Posterior cingulate gyrus (tissue), 11 donors: ENCODE measurements around the gene REST.
A peak's percentile ranks its signal among the peaks of the same experiment; 100 is the strongest.
"Not testable (repeated sequence)": the region's sequence is repeated elsewhere in the genome, so short reads cannot be mapped to it uniquely, and the experiment has no call there.

Source experiments
- DNase-seq, 10 donors: peaks; one replicate each; pipeline versions ENCODE4 v3.0.0 to v3.0.0-alpha.2; 2020 to 2021; ENCODE audit warnings: mixed read lengths in 3 of 10
- intact Hi-C: fragments of 100-400 bp; cut with DNase I; formaldehyde crosslinking; loops from one replicate; pipeline ENCODE4 v1.15.1; 2023

The REST gene

DNA sequence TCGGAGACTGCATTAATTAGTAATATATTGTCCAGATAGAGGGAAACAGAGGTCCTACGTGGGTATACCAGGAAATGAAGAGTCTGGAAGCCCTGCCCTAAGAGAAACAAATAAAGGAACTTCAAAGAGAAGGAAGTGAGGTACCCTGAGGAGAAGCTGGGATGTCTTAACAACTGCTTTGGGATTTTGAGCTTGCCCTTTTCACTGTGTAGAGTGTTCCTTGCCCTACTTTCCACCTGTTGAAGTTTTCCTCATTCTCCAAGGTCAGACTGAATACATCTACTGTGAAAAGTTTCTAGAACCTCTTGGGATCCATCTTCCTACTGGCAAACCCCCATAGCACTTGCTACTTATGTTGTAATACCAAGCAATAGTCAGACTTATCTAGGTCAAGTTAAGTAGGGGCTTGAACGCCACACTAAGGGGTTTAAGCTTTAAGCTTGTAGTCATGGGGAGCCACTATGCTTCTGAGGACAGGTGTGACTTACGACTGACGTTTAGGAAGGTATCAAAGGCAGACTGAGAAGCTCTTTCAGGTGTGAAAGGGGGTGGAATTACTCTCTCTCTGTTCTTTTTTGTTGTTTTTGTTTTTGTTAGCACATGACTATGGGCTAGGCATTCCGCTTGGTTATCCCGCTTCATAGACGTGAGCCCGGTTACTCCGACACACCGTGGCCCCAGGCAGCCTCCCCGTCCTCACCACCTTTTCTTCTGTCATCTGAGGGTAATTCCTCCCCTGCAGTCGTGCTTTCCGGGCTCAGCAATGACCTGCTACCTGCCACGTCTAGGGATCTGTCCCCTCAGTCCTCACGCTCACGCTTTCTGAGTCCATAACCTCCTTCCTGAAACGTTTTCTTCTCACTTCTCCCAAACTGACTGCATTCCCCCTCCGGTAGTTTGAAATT is 959 bp upstream of the REST start:
- intact Hi-C loops: no loop called here
- no peak for DNase-seq

- peak in 7 of 10 donors; percentile 4 to 90 (median 40) for DNase-seq
- intact Hi-C loops: loop anchor here (1.0 kb wide), 1 partner anchor 69 kb away; the partner anchor contains the start of gene NOA1
Measured at GRCh38 chr4:56908206-56909085, 746 bp downstream of the REST start.

DNA sequence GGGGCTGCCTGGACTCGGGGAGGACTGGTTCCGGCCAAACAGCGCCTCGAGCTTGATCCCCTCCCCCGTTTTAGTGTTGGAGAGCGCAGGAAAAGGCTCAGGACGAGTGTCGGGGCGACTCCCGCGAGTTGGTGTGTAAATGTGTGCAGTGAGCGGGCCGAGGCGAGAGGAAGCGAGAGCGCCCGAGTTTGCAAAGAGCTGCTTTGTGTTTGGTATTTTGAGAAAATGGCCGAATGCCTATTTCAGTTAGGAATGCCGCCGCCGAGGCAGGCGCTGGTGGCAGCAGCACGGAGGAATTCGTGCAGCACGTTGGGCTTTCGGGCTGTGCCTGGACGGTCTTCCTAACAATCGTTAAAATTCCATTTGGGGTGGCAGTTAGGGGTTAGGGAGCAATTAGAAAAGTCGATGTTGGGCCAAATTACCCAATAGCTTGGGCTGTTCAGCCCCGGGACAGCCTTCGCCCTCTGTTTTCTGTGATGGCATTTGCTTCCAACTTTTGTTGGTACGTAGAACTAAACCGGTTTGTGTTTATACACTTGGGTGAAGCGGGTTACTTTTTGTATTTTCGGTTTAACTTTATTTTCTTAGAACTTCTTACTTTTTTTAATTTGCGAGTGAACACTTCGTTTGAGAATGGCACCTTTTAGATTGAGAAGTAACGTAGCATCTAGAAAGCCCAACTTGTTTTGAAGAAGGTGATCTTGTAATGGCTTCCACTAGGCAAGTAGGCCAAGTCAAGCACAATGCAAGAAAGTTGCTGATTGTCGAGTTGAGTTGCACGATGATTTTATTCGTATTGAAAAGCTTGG is 1.6 kb downstream of the REST start:
- intact Hi-C loops: no loop called here
- peak in 7 of 10 donors; percentile 9 to 52 (median 17) for DNase-seq

GRCh38 chr4:56910172-56910967 is 2.7 kb downstream of the REST start:
- DNase-seq: no peak
- intact Hi-C loops: no loop called here

- intact Hi-C loops: no loop called here
- DNase-seq: no peak
Measured at GRCh38 chr4:56914336-56914735, 6.6 kb downstream of the REST start.

DNA sequence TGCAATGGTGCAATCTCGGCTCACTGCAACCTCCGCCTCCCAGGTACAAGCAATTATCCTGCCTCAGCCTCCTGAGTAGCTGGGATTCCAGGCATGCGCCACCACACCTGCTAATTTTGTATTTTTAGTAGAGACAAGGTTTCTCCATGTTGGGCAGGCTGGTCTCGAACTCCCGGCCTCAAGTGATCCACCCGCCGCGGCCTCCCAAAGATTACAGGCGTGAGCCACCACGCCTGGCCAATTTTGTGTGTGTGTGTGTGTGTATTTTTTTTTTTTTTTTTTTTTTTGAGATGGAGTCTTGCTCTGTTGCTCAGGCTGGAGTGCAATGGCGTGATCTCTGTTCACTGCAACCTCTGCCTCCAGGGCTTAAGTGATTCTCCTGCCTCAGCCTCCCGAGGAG is 7.3 kb downstream of the REST start:
- DNase-seq, intact Hi-C loops: not testable (repeated sequence)

- intact Hi-C loops: no loop called here
Measured at GRCh38 chr4:56927196-56927595, 19.5 kb downstream of the REST start.

GRCh38 chr4:56930638-56931037 is 22.9 kb downstream of the REST start:
- intact Hi-C loops: no loop called here
- DNase-seq: no peak

More at GRCh38 chr4:56927196-56927595, 19.5 kb downstream of the REST start:
- no peak for DNase-seq

- DNase-seq: no peak
- intact Hi-C loops: no loop called here
Measured at GRCh38 chr4:56931924-56932323, 24.2 kb downstream of the REST start.

DNA sequence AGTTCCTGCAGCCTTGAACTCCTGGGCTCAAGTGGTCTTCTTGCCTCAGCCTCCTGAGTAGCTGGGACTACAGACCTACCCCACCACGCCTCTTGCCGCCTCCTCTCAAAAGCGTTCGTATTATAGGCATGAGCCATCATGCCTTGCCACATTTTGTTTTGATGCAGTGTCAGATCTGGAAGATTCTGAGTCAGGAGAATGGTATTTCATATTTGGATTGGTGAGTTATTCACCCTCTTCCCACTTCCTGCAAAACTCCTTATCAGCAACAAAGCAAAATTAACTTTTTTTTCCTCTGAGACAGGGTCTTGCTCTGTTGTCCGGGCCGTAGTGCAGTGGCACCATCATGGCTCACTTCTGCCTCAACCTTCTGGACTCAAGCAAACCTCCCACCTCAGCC is 29.6 kb downstream of the REST start:
- intact Hi-C loops: no loop called here
- DNase-seq: no peak

GRCh38 chr4:56939826-56940225 is 32.1 kb downstream of the REST start:
- DNase-seq: peak in 1 of 10 donors; percentile 68
- intact Hi-C loops: not testable (repeated sequence)

DNA sequence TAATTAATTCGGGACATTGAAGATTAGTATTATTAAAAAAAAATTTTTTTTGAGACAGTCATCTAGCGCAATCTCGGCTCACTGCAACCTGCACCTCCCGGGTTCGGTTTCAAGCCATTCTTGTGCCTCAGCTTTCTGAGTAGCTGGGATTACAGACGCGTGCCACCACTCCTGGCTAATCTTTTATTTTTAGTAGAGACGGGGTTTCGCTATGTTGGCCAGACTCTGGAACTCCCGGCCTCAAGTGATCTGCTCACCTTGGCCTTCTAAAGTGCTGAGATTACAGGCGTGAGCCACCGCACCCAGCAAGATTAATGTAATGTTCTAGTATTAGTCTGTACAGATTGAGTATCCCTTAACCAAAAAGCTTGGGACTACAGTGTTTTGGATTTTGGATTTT is 32.7 kb downstream of the REST start:
- no peak for DNase-seq
- intact Hi-C loops: no loop called here

DNA sequence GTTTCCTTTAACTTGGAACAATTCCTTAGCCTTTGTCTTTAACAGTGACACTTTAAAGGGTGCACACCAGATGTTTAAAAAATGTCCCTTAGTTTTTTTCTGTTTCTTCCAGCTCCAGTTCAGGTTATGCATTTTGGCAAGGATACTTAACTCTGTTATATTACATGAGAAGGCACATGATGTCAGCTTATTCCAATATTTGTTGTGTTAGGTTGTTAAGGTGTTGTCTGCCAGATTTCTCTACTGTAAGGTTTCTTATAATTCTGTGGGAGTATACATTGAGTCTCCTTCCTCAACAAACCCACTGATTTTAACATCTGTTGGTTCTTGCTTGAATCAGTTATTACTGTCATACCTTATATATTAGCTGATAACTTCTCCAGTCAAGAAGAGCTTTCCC is 33.3 kb downstream of the REST start:
- DNase-seq: no peak
- intact Hi-C loops: no loop called here

GRCh38 chr4:56941403-56941802 is 33.7 kb downstream of the REST start:
- intact Hi-C loops: no loop called here
- DNase-seq: no peak

DNA sequence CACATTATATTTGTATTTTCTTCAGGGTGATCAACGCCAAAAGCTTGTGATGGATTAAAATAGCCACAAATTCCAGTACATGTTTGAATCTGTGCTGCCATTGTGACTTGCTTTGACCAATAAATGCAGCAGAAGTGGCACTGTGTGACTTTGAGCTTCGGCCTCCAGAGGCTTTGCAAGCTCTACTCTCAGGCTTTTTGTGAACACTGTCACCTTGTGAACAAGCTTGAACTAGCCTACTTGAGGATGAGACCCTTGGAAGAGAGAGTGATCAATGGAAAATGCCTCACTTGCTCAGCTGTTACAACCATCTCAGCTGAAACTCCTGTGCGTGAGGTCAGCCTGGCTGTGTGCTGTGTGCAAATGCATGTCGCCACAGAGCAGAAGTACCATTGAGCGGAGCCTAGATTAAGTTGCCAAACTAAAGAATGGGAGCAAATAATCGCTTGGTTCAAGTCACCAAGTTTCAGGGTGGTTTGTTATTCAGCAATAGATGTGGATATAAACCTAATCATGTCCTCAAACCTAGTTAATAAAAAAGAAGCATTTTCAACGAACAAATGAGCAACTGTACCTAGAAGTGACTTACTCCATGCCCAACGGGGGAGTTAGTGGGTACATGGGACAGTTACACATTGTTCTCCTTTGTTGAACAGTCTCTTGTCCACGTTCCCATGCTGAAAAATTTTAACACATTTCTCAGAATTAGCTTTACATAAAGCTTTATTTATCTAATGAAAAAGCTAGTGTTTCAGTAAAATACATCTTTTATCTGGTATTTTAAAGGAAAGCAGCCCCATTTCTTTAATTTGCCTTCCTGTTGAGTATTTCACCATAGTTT is 46.2 kb downstream of the REST start:
- intact Hi-C loops: no loop called here
- peak in 2 of 10 donors; percentile 27 to 80 for DNase-seq

DNA sequence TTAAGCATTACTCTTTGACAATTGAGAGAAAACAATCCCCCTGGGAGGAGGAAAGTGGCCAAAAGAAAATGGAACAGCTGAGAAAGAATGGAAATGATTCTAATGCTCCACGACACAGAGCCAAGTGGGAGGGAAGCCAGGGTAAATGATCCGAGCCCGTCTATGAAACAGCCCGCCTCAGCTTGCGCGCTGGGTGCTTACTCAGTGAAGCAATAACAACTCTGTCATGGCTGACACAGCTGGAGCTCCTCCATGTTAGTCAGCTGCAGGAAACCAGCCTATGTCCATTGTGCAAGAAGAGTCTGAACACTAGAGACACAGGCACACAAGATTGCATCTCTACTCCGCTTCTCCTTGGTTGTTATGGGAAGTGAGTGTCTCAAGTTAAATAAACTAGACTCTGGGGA is 50.4 kb downstream of the REST start:
- intact Hi-C loops: loop anchor here (2.0 kb wide), 1 partner anchor 17 kb away; no protein-coding TSS in a partner anchor
- DNase-seq: peak in 8 of 10 donors; percentile 35 to 94 (median 58)

DNA sequence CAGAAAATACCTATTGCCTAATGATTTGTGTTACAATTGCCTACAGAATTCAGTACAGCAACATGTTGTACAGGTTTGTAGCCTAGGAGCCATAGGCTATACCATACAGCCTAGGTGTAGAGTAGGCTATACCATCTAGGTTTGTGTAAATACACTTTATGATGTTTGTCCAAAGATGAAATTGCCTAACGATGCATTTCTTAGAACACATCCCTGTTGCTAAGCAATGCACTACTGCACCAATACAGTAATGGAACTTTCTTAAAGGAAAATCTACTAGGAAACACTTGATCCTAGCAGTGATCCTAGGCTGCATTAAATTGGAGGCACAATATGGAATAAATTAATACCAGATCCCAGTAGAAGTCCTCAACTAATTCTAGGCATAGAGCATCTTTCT is 51.4 kb downstream of the REST start:
- intact Hi-C loops: loop anchor here (2.0 kb wide), 1 partner anchor 16 kb away; no protein-coding TSS in a partner anchor
- no peak for DNase-seq

- intact Hi-C loops: no loop called here
- no peak for DNase-seq
Measured at GRCh38 chr4:56961107-56961500, 53.4 kb downstream of the REST start.
